AG09309 (cell line): Measurements from ENCODE around the gene DEPDC1B.
A peak's percentile ranks its signal among the peaks of the same experiment; 100 is the strongest.

Source experiments
- DNase-seq: peaks from one replicate; pipeline ENCODE4 v3.0.0-alpha.2; 2010; ENCODE audit warnings: low read depth
- H3K4me3 ChIP-seq: 2 replicates; pipeline ENCODE4 v1.5.1; 2011; ENCODE audit warnings: mild to moderate bottlenecking, low read depth, low read length, moderate library complexity; ENCODE audit not compliant: control insufficient read depth
- CTCF ChIP-seq: IDR thresholded peaks from 2 replicates; pipeline ENCODE4 v1.5.1; 2011; ENCODE audit warnings: mild to moderate bottlenecking, low read depth, low read length, inconsistent platforms; ENCODE audit not compliant: insufficient read depth, control insufficient read depth; ENCODE audit errors: missing control alignments

The DEPDC1B gene

GRCh38 chr5:60710362-60710761 is 10.4 kb upstream of the DEPDC1B start:
- no peak for DNase-seq
- no peak for TF ChIP-seq CTCF
- no peak overlapping the region for H3K4me3 ChIP-seq

- no peak overlapping the region for H3K4me3 ChIP-seq
- TF ChIP-seq CTCF = no peak
- no peak for DNase-seq
Measured at GRCh38 chr5:60705144-60705543, 5.2 kb upstream of the DEPDC1B start.

GRCh38 chr5:60703944-60704343 is 4.0 kb upstream of the DEPDC1B start:
- DNase-seq = no peak
- H3K4me3 ChIP-seq = no peak overlapping the region
- no peak for TF ChIP-seq CTCF

- DNase-seq = no peak
Measured at GRCh38 chr5:60701321-60701968, 1.5 kb upstream of the DEPDC1B start.

GRCh38 chr5:60700416-60700757 is 421 bp upstream of the DEPDC1B start:
- DNase-seq = no peak
- peak overlapping the region; percentile 69 for H3K4me3 ChIP-seq
- TF ChIP-seq CTCF = no peak

More at GRCh38 chr5:60701321-60701968, 1.5 kb upstream of the DEPDC1B start:
- no peak for TF ChIP-seq CTCF
- H3K4me3 ChIP-seq = no peak overlapping the region

GRCh38 chr5:60699288-60699608 is 718 bp downstream of the DEPDC1B start:
- no peak for DNase-seq
- no peak for TF ChIP-seq CTCF
- H3K4me3 ChIP-seq = peak overlapping the region; percentile 69

- H3K4me3 ChIP-seq = no peak overlapping the region
- TF ChIP-seq CTCF = no peak
- no peak for DNase-seq
Measured at GRCh38 chr5:60698336-60698735, 1.6 kb downstream of the DEPDC1B start.
